ENCODE results near the gene ZCRB1. TPM values are rescaled to one million over a fixed set of nuclear protein-coding genes. Genes with fewer than 3 reads are reported as not detected.
A peak's percentile ranks its signal among the peaks of the same experiment; 100 is the strongest.
"Not testable (repeated sequence)": the region's sequence is repeated elsewhere in the genome, so short reads cannot be mapped to it uniquely, and the experiment has no call there.

ZCRB1 gene
- 10 to 100 TPM; 45.4 to 62.9 (median 52.6) TPM for total RNA-seq

GRCh38 chr12:42325653-42326474 lies at the start of gene ZCRB1, which contains the start of gene PPHLN1:
Gene ZCRB1, minus strand, starts transcription at chr12:42326094. Its CDS starts 1,992 bp downstream, at chr12:42324102.
Gene PPHLN1, plus strand, starts transcription at chr12:42326167. Its CDS starts 9,736 bp downstream, at chr12:42335903.
- H3K9me3 Mint-ChIP-seq, result no peaks in the 10 kb centered on the region
- peaks cover 12% of the 10 kb centered on the region for H3K36me3 Mint-ChIP-seq (ENCODE audit: insufficient read depth)
- H3K27me3 Mint-ChIP-seq (ENCODE audit: low read depth), result no peaks in the 10 kb centered on the region
- DNase-seq, result peak; percentile 68
- peak within 1 kb of the TSS; percentile 99 for H3K4me3 Mint-ChIP-seq
- peaks cover 47% of the 10 kb centered on the region for H3K4me1 Mint-ChIP-seq (ENCODE audit: low read depth)
- peak; percentile 96 to 97 for ATAC-seq

- ATAC-seq (no peak), DNase-seq (no peak)
- H3K27me3 Mint-ChIP-seq (ENCODE audit: low read depth), result no peaks in the 10 kb centered on the region
- no peak overlapping the region for H3K4me3 Mint-ChIP-seq
- H3K4me1 Mint-ChIP-seq (ENCODE audit: low read depth), result peaks cover 10% of the 10 kb centered on the region
- no peaks in the 10 kb centered on the region for H3K9me3 Mint-ChIP-seq
- peaks cover 6% of the 10 kb centered on the region for H3K36me3 Mint-ChIP-seq (ENCODE audit: insufficient read depth)
Measured at GRCh38 chr12:42373669-42374068, 47.8 kb upstream of the ZCRB1 start.

- Mint-ChIP-seq H3K27me3 (ENCODE audit: low read depth) (no peaks in the 10 kb centered on the region), H3K9me3 (no peaks in the 10 kb centered on the region), H3K4me3 (no peak overlapping the region), H3K4me1 (ENCODE audit: low read depth) (peaks cover 10% of the 10 kb centered on the region), H3K36me3 (ENCODE audit: insufficient read depth) (peaks cover 6% of the 10 kb centered on the region)
- ATAC-seq (peak; percentile 70 to 89), DNase-seq (no peak)
Measured at GRCh38 chr12:42372154-42372791, 46.4 kb upstream of the ZCRB1 start.

- Mint-ChIP-seq H3K9me3 (no peaks in the 10 kb centered on the region), H3K27me3 (ENCODE audit: low read depth) (no peaks in the 10 kb centered on the region)
Measured at GRCh38 chr12:42370013-42370412, 44.1 kb upstream of the ZCRB1 start.

GRCh38 chr12:42365486-42365885 lies 39.6 kb upstream of the ZCRB1 start:
- H3K9me3 Mint-ChIP-seq, result no peaks in the 10 kb centered on the region
- no peak overlapping the region for H3K4me3 Mint-ChIP-seq
- DNase-seq (no peak), ATAC-seq (no peak)
- peaks cover 28% of the 10 kb centered on the region for H3K4me1 Mint-ChIP-seq (ENCODE audit: low read depth)
- H3K27me3 Mint-ChIP-seq (ENCODE audit: low read depth), result no peaks in the 10 kb centered on the region
- peaks cover 15% of the 10 kb centered on the region for H3K36me3 Mint-ChIP-seq (ENCODE audit: insufficient read depth)

More at GRCh38 chr12:42370013-42370412, 44.1 kb upstream of the ZCRB1 start:
- Mint-ChIP-seq H3K36me3 (ENCODE audit: insufficient read depth) (no peaks in the 10 kb centered on the region), H3K4me1 (ENCODE audit: low read depth) (peaks cover 12% of the 10 kb centered on the region), H3K4me3 (no peak overlapping the region)
- DNase-seq (no peak), ATAC-seq (no peak)

- DNase-seq (no peak), ATAC-seq (no peak)
- Mint-ChIP-seq H3K4me3 (no peak overlapping the region), H3K9me3 (no peaks in the 10 kb centered on the region), H3K36me3 (ENCODE audit: insufficient read depth) (peaks cover 18% of the 10 kb centered on the region), H3K27me3 (ENCODE audit: low read depth) (no peaks in the 10 kb centered on the region), H3K4me1 (ENCODE audit: low read depth) (peaks cover 32% of the 10 kb centered on the region)
Measured at GRCh38 chr12:42364692-42365091, 38.8 kb upstream of the ZCRB1 start.

GRCh38 chr12:42362647-42363260 lies 36.9 kb upstream of the ZCRB1 start:
- Mint-ChIP-seq H3K4me1 (ENCODE audit: low read depth) (peaks cover 35% of the 10 kb centered on the region), H3K27me3 (ENCODE audit: low read depth) (no peaks in the 10 kb centered on the region), H3K36me3 (ENCODE audit: insufficient read depth) (peaks cover 22% of the 10 kb centered on the region), H3K9me3 (no peaks in the 10 kb centered on the region), H3K4me3 (no peak overlapping the region)
- no peak for DNase-seq
- no peak for ATAC-seq

- peak; percentile 64 to 67 for ATAC-seq
- H3K4me3 Mint-ChIP-seq, result no peak overlapping the region
- no peaks in the 10 kb centered on the region for H3K27me3 Mint-ChIP-seq (ENCODE audit: low read depth)
- H3K36me3 Mint-ChIP-seq (ENCODE audit: insufficient read depth), result peaks cover 22% of the 10 kb centered on the region
- no peaks in the 10 kb centered on the region for H3K9me3 Mint-ChIP-seq
- DNase-seq, result no peak
- H3K4me1 Mint-ChIP-seq (ENCODE audit: low read depth), result peaks cover 35% of the 10 kb centered on the region
Measured at GRCh38 chr12:42361909-42362646, 36.2 kb upstream of the ZCRB1 start.

GRCh38 chr12:42360747-42361403 lies 35.0 kb upstream of the ZCRB1 start:
- H3K4me1 Mint-ChIP-seq (ENCODE audit: low read depth), result peaks cover 33% of the 10 kb centered on the region
- H3K27me3 Mint-ChIP-seq (ENCODE audit: low read depth), result no peaks in the 10 kb centered on the region
- no peaks in the 10 kb centered on the region for H3K9me3 Mint-ChIP-seq
- H3K4me3 Mint-ChIP-seq, result no peak overlapping the region
- ATAC-seq (peak; percentile 39 to 59), DNase-seq (no peak)
- H3K36me3 Mint-ChIP-seq (ENCODE audit: insufficient read depth), result peaks cover 24% of the 10 kb centered on the region

GRCh38 chr12:42356344-42356743 lies 30.4 kb upstream of the ZCRB1 start:
- Mint-ChIP-seq H3K9me3 (no peaks in the 10 kb centered on the region), H3K36me3 (ENCODE audit: insufficient read depth) (peaks cover 19% of the 10 kb centered on the region), H3K27me3 (ENCODE audit: low read depth) (no peaks in the 10 kb centered on the region), H3K4me3 (no peak overlapping the region), H3K4me1 (ENCODE audit: low read depth) (peaks cover 15% of the 10 kb centered on the region)
- ATAC-seq (no peak), DNase-seq (no peak)

GRCh38 chr12:42350021-42350407 lies 24.1 kb upstream of the ZCRB1 start:
- ATAC-seq; H3K9me3 Mint-ChIP-seq; H3K36me3 Mint-ChIP-seq (ENCODE audit: insufficient read depth); H3K27me3 Mint-ChIP-seq (ENCODE audit: low read depth); H3K4me1 Mint-ChIP-seq (ENCODE audit: low read depth); H3K4me3 Mint-ChIP-seq; DNase-seq: not testable (repeated sequence)

- H3K27me3 Mint-ChIP-seq (ENCODE audit: low read depth); H3K36me3 Mint-ChIP-seq (ENCODE audit: insufficient read depth); DNase-seq; H3K4me3 Mint-ChIP-seq; ATAC-seq; H3K9me3 Mint-ChIP-seq: not testable (repeated sequence)
- H3K4me1 Mint-ChIP-seq (ENCODE audit: low read depth), result peaks cover 11% of the 10 kb centered on the region
Measured at GRCh38 chr12:42349119-42350020, 23.5 kb upstream of the ZCRB1 start.

Data from activated T-cell treated with anti-CD3 and anti-CD28 coated beads, Interleukin-2, amount 50 U/mL, for 4 hours (primary cell).